ENCODE results near the gene SAFB. TPM values are rescaled to one million over a fixed set of nuclear protein-coding genes. Genes with fewer than 3 reads are reported as not detected.

SAFB gene
- total RNA-seq, 1 experiment from 2014 or later: 57.0 TPM

DNA sequence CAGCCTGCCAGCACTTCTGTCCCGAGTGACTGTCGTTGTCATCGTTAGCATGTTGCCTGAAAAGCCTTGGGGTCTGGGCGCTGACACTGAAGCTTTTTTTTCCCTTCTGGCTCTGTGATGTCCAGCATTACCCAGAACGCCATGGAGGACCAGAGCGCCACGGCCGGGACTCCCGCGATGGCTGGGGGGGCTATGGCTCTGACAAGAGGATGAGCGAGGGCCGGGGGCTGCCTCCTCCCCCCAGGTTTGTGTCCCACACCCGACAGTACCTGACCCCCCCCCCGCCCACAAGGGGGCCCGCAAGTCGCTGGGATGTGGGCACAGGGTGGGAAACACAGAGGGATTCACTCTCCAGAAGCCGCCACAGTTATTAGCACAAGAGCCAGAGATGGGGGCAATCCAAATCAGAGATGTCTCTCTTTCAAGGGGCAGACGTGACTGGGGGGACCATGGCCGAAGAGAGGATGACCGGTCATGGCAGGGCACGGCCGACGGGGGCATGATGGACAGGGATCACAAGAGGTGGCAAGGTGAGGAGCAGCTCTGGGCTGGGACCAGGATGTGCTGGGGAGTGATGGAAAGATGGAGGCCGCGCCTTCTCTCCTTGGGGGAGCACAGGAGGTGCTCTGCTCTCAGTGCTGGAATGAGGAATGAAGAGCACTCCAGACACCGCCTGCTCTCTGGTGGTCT, 44.2 kb downstream of the SAFB start:
- no peak for DNase-seq (ENCODE audit: low read depth)

DNA sequence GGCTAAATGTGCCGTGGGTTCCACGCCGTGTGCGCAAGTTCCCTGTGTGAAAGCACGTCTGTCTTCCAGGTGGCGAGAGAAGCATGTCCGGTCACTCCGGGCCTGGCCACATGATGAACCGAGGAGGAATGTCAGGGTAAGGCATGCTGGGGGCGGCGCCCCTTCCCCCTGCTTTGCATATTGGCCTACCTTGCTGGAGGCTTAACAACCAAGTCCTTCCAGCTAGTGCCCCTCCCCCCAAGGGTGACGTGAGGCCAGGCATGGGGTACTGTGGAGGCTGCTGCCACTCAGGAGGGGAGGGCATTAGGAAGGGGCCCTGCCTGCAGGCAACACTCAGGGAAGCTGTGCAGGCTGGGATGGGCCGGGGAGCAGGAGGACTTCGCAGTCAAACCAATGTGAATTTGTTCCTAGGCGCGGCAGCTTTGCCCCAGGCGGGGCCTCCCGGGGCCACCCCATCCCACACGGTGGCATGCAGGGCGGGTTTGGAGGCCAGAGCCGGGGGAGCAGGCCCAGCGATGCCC, 44.9 kb downstream of the SAFB start:
- DNase-seq (ENCODE audit: low read depth): no peak

DNA sequence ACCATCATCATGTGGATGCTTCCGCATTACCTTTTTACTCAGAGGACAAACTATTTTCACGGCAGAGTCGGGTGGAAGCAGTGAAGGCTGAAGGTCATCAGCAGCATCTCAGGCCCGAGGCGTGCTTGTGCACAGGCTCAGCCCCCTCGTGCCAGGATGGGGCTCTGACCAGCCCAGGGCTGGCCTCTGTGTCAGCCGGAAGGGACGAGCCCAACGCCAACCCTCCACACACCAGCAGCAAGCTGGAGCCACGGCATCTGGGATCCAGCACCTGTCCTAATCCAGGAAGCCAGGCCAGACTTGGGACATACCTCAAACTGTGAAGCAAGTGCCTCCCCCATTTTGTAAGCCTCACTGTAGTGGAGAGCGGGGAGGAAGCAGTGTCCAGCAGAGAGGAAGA, 46.3 kb downstream of the SAFB start:
- no peak for DNase-seq (ENCODE audit: low read depth)

DNA sequence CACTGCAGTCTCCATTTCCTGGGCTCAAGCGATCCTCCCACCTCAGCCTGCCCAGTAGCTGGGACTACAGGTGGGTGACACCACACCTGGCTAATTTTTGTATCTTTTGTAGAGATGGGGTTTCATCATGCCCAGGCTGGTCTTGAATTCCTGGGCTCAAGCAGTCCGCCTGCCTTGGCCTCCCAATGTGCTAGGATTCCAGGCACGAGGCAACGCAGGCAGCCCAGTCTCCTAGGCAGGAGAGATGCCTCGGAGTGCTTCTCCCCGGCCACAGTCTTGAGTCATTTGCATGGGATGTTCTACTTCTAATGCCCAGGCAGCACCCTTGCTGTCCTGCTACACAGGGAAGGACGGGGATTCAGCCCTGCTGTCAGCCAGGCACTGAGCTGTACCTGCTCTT, 48.7 kb downstream of the SAFB start:
- no peak for DNase-seq (ENCODE audit: low read depth)

DNA sequence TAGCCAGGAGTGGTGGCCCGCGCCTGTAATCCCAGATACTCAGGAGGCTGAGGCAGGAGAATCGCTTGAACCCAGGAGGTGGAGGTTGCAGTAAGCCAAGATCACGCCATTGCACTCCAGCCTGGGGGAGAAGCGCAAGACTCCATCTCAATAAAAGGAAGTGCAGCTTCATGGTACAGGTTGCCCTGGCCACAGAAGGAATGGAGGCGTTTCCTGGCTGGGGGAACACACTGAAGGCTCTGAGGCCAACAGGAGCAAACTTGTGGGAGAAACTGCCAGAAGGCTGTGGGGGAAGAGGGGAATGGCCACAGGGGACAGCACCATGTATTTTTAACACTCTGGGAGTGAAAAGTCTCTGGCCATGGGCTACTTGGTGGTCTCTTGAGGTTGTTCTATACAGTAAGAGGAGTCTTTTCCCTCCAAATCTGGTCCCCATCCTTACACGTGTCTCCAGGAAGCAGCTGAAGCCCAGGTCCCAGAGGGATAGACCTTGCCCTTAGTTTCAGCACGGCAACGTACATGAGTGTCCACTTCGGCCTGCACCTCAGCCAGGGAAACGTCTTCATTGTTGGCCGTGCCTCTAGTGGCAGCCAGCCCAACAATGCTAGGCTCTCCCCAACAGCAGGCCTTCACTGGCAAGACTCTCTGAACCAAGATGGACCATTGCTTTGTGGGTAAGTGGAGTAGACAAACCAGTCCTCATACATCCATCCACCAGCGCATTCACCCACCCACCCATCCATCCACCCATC, 50.0 kb downstream of the SAFB start:
- DNase-seq (ENCODE audit: low read depth): no peak

DNA sequence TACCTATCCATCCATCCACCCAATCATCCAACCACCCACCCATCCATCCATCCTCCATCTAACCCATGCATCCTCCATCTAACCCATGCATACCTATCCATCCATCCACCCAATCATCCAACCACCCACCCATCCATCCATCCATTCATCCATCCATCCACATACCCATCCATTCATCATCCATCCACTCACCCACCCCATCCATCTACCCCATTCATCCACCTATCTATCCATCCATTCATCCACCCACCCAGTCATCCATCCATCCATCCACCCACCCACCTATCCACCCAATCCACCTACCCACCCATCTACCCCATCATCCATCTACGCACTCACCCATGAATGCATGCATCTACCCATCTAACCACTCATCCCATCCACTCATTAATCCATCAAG, 50.9 kb downstream of the SAFB start:
- no peak for DNase-seq (ENCODE audit: low read depth)

DNA sequence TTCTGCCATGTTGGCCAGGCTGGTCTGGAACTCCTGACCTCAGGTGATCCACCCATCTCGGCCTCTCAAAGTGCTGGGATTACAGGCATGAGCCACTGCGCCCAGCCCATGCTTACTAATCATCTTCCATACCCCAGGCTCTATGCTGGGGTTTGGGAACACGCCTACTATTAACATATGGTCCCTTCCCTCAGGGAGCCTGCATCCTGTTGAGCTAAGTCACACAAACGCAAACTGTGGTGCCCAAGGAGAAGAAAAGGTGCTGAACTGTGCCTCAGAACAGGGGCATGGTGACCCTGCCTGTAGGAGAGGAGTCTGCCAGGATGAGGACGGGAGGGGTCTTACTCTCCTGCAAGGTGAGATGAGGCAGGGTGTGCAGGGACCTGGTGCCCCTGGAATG, 51.8 kb downstream of the SAFB start:
- DNase-seq (ENCODE audit: low read depth): no peak

DNA sequence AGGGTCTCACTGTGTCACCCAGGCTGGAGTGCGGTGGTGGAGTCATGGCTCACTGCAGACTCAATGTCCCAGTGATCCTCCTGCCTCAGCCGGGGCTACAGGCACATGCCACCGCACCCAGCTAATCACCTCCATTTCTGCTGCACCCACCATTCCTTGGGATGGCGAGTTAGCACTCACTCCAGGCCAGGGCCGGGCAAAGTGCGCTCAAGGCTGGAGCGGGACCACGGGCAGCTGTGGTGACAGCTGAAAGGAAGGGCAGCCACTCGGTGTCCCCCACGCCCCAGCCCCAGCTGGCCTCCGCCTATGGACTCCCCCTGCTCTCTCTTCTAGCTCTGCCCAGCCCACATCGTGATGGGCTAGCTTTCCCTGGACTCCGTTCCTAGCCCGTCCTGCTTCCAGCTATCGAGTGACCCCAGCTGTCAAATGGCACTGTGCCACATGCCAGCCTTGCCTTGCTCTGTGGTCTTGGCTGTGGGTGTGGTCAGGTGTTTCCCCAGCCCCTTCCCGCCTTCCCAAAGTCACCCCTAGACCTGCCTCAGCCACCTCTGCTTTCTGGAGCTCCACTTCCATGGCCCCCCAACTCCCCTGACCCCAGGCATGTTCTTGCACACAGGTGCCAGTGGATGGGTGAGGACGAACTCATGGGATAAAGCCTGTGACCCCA, 53.4 kb downstream of the SAFB start:
- DNase-seq (ENCODE audit: low read depth): no peak

DNA sequence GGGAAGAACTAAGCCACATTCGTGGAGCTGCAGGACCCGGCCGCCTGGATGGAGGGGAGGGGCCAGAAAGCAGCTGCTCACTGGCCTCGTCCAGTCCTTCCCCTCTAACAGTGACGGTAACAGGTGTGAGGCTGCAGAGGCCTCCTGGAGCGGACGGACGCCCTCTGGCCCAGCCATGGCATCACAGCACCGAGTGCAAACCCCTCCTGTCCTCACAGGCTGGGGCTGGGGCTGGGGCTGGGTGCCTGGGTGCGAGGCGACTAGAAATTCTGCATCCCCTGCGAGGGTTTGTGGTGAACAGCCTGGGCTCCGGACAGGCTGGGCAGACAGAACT, 53.9 kb downstream of the SAFB start:
- DNase-seq (ENCODE audit: low read depth): no peak

DNA sequence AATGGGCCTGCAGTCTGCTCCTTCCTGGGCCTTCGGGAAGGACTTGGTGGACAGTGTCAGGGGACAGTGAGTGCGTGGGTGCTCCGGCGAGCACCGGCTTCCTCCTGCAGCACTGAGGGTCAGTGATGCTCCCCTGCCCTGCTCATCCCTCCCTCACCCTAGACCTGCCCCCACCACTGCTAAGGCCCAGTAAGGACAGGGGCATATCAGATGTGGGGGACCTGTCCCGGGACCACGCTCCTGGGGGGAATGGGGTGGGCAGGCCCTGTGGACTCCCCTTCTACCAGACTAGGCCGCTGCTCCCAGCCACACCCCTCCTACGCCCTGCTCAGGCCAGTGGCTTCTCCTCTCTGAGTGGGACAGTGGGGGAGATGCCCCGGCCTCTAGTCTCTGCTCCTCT, 54.3 kb downstream of the SAFB start:
- no peak for DNase-seq (ENCODE audit: low read depth)

DNA sequence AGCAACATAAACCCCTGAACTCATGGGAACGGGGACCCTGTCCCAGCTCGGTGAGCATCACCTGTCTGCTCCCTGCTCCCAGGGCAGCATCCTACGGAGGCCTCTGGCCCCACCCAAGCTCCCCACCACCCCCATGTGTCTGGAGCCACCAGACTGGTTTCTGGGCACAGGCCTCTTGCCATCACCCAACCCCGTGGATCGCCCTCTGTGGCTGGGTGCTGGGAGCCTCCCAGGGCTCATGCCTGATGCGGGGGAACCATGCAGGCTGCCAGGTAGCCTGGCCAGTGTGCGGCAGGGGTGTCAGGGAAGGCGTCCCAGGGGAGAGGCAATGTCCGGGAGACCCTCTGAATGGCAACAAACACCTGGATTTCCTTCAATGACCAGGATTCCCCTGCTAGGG, 54.7 kb downstream of the SAFB start:
- DNase-seq (ENCODE audit: low read depth): no peak

DNA sequence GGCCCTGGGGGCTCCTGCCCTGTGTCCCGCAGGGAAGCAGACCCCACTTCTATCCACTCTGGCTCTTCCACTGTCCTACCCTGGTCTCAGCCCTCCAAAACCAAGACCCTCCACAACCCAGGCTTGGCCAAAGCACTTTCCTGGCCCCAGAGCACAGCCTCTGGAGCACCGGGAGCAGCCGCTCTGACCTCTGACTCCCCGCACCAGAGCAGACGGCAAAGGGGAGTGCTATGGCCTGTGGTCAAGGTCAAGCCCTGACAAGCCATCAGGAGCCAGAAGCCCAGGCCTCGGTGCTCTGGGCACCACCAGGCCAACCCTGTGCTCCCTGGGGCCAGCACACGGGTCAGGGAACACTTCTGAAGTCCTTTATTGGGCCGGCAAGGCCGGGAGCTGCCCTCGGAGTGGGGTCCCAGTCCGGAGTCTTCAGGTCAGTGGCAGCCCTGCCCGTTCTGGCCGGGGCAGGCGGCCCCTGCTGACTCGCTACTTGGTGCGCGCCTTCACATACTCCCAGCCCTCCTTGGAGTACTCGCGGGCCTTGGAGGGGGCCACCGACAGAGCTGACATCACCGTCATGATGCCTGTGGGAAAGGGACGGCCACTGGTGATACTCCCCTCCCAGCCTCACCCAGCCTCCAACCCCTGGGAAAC, 55.3 kb downstream of the SAFB start:
- DNase-seq (ENCODE audit: low read depth): no peak

DNA sequence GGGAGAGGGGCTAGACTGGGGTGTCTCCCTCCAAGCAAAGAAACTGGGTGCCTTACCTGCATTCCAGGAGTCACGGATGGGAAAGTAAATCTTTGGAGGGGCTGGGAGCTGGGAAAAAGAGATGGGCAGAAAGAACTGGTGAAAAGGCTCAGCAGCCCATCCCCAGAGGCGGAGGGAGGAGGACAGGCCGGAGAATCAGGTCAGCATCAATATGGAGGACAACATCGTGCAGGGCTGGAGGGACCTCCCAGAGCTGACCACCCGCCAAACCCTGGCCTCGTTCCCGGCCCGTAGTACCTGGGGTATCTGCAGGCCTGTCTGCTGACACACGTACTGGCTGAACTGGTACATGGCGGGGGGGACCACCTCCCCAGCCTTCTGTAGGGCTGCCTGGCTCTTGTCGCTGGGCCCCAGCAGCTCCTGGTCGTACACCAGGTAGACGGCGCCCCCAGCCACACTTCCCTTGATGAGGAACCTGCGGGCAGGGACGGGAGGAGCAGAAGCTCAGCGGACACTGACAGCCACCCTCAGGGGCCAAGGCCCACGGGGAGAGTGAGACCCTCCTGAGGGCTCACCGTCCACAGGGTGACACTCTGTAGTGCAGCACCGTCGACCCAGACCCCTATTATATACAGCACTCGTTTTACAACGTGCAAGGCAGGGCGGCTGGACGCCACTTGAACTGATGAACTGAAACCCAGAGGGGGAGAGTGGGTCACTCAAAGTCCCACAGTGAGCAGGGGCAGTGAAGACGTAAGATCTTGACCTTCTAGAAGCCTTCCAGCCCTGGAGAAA, 56.6 kb downstream of the SAFB start:
- no peak for DNase-seq (ENCODE audit: low read depth)

DNA sequence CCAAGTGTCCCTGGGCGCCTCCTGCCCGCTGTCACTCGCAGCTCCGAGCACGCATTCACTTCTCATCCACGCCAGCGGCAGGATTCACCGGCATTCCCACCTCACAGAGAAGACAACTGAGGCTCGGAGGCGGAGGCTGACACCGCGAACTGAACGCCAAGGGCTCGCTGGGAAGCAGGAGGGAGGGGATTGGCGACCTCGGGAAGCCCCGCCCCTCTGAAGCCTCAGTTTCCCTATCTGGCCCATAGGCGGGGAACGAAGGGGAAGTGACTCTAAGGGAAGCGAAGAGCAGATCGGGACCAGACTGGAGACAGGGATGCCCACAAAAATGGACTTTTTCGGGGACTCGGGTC, 57.2 kb downstream of the SAFB start:
- DNase-seq (ENCODE audit: low read depth): no peak

DNA sequence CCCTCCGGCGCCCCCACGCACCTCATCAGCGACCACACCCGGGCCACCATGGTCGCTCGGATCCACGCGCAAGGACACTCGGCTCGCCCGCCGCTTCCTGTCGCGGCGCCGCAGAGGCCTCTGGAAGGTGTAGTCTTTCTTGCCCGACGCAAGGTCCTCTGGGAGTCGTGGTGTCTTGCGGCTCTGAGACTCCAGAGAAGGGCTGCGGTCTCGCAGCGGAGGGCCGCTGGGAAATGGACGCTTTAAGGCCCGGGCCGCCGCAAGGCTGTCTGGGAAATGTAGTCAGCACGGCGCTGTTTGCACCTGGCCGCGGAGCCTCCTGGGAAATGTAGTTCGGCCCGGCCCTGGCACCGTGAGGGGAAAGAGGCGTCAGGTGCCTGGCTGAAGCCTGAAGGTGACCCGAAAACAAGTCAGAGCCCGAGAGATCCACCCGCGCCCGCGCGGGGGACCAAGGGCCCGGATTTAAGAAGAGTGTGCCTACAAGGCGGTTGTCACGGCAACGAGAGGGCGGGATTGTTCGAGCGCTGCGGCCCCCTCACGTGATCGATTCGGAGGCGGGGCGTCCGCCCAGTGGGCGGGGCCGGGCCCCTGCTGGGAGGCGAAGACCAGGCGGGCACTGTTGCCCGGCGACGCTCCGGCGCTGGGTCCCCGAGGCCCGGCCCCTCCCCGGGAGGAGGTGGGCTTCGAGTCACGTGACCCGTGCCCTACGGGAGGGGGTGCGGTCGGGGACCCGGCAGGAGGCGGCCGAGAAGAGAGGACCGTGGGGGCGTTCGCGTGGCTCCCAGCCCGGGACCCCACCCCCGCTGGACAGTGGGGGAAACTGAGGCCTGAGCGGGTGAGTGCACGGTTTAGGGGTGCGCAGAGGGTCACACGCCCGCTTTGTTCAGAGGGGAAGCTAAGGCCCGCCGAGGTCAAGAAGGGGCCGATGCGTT, 57.8 kb downstream of the SAFB start, which contains the start of the genes HSD11B1L and MICOS13:
TSS of gene HSD11B1L (plus strand) at position 591 of the 932 bp plus-strand sequence. CDS start 3,806 bp downstream, outside the sequence.
TSS of gene MICOS13 (minus strand) at position 80 of the 932 bp plus-strand sequence. CDS start at position 50, 30 bp downstream.
- DNase-seq (ENCODE audit: low read depth): peak; percentile 99

DNA sequence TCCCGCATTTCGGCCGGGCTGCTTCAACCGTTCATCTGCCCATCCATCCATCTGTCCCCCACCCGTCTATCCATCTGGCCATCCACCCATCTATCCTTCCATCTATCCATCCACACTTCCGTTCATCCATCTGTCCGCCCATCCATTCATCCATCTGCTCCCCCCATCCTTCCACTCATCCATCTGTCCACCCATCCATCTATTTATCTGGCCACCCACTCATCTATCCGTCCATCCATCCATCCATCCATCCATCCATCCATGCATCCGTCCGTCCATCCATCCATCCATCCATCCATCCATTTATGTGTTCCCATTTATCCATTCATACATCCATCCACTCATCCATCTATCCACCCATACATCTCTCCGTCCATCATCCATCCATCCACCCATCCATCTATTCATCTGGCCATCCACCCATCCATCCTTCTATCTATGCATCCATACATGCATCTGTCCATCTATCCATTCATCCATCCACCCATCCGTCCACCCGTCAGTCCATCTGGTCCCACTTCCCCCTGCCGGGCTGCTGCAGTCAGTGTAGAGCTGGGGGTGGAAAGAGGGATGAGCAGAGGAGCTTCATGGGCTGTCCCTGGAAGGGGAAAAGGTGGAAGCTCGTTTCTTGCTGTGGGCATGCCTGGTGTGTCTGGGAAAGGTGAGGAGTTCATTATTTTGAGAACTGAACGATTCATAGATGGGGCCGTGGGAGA, 58.7 kb downstream of the SAFB start:
- DNase-seq (ENCODE audit: low read depth): no peak

DNA sequence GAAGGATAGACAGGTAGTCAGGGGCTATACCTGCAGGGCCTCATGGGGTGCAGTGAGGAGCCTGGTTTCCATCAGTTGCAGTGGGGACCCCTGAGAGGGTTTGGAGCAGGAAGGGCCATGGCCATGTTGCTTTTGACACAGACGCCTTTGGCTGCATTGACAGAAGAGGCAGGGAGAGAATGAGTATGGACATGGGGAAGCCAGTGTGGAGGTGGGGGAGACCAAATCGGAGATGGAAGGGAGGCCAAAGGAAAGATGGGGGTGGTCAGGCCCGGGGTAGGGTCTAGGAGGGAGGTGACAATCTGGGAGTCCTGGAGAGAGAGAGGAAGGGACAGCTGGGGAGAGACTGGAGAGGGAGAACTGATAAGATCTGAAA, 59.2 kb downstream of the SAFB start:
- no peak for DNase-seq (ENCODE audit: low read depth)

DNA sequence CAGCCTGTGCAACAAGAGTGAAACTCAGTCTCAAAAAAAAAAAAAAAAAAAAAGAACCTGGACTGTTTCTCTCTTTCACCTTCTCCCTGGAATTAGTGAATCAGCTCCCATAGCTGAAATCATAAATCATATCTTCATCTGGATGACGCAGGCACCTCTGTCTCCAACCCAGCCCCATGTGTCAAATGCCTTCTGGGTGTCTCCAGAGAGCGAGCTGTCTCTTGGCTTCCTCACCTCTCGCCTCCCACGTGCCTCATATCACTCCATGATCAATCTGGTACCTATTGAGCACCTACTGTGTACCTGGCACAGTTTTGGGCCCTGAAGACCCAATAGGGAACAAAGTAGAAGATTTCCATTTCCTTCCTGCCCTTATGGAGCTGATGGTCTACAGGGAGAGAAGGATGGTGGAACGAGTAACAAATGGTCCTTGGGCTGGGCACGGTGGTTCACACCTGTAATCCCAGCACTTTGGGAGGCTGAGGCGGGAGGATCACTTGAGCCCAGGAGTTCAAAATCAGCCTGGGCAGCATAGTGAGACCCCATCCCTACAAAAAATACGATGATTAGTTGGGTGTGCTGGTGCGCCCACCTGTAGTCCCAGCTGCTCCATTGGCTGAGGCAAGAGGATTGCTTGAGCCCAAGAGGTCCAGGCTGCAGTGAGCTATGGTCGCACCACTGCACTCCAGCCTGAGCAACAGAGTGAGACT, 60.4 kb downstream of the SAFB start:
- no peak for DNase-seq (ENCODE audit: low read depth)
